Measurements from ENCODE around the gene MALL.
"Not testable (repeated sequence)": the region's sequence is repeated elsewhere in the genome, so short reads cannot be mapped to it uniquely, and the experiment has no call there.

Gene MALL

DNA sequence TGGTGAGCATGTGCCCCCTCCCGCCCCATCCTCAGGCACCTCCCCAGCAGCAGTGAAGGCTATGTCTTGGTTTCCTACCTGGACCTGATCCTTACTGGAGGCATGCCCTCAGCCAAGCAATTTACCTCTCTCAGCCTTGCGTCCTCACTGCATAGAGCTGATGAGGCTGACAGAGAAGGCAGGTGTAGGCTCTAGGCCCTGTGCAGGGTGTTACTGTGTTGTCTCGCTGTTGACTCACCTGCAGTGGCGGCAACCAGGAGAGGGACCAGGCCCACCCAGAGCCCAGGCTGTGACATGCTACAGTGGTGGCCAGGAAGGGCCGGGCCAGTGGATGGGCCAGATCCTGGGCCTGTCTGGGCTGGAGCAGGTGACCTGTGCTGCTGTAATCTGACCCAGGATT lies 65.9 kb downstream of the MALL start:
- DNase-seq = not testable (repeated sequence)

- DNase-seq = not testable (repeated sequence)
Observed at GRCh38 chr2:110048255-110049197, 67.1 kb downstream of the MALL start.

GRCh38 chr2:110047225-110047624 lies 68.4 kb downstream of the MALL start:
- DNase-seq = not testable (repeated sequence)

DNA sequence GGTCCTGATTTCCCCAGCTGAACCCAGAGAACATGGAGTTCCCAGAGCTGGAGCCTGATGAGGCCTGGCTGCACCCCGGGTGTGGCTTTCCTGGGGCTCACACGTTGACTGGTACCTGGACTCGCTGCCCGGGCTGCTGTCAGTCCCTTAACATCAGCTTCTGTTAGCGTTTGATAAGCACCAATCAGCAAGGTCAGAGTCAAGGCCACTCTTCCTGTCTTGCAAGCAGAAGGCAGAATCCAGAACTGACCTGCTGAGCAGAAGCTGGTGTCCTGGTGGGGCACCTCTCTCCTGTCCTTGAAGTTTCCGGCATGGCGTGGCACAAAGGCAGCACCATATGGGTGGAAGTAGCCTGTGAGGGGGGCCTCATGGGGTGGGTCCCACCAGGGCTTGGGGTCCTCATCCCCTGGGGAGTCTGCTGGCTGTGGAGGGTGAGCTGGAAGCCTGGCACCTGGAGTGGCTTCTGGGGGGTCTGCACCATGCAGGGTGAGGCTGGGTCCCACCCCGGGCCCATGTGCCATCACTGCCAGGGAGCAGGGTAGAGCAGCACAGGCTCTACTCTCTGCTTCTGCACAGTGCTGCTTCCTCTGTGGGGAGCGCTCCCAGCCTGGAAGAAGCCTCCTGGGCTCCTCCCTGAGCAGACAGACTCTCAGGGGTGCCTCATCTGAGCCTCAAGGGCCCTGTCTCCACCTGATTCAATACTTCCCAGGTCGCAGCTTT lies 73.5 kb downstream of the MALL start:
- DNase-seq = not testable (repeated sequence)

- not testable (repeated sequence) for DNase-seq
Observed at GRCh38 chr2:110037336-110037735, 78.3 kb downstream of the MALL start.

DNA sequence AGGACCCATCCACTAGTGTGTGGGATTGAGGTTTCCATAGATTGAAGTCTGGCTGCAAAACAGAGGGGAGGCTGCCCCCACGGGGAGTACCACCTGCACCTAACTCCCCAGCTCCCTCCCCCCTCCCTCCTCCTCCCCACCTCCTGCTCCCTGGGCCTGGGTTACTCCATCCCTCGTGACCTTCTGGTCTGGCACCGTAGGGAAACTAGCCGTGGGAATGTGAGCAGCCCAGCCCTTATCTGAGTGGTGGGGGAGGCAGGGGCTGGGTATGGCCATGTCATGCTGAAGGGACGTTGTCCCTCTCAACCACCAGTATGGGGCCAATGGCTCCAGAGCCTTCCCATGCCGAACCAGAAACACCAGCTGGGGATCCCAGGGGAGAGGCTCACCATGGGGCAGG lies 80.2 kb downstream of the MALL start:
- not testable (repeated sequence) for DNase-seq

GRCh38 chr2:110034935-110035334 lies 80.7 kb downstream of the MALL start:
- not testable (repeated sequence) for DNase-seq

All from CD4-positive, alpha-beta T cell treated with Interleukin-21 for 1 hour (primary cell).